Parathyroid adenoma (tissue), 2 donors: ENCODE results near the gene POLG2.
A peak's percentile ranks its signal among the peaks of the same experiment; 100 is the strongest.

Source experiments
- H2AFZ ChIP-seq: fragments of 300-600 bp; sonication (generic); one replicate; pipeline ENCODE4 v1.7.0; 2017; ENCODE audit warnings: antibody characterized with exemption, mild to moderate bottlenecking
- H3K27ac ChIP-seq: fragments of 300-600 bp; sonication (generic); one replicate; pipeline ENCODE4 v1.7.0; 2017
- H3K27me3 ChIP-seq: fragments of 300-600 bp; sonication (generic); one replicate; pipeline ENCODE4 v1.7.0; 2017; ENCODE audit warnings: low read length; ENCODE audit not compliant: control insufficient read depth, insufficient read depth
- H3K36me3 ChIP-seq: fragments of 300-600 bp; sonication (generic); one replicate; pipeline ENCODE4 v1.7.0; 2017; ENCODE audit warnings: low read length; ENCODE audit not compliant: control insufficient read depth, insufficient read depth
- H3K4me1 ChIP-seq: fragments of 300-600 bp; sonication (generic); one replicate; pipeline ENCODE4 v1.7.0; 2017; ENCODE audit warnings: control low read depth
- H3K4me2 ChIP-seq: fragments of 300-600 bp; sonication (generic); one replicate; pipeline ENCODE4 v1.7.0; 2017; ENCODE audit warnings: low read length
- H3K4me3 ChIP-seq: fragments of 300-600 bp; sonication (generic); one replicate; pipeline ENCODE4 v1.7.0; 2017; ENCODE audit warnings: low read depth, low read length
- H3K79me2 ChIP-seq: fragments of 300-600 bp; sonication (generic); one replicate; pipeline ENCODE4 v1.7.0; 2017; ENCODE audit warnings: control low read depth
- H3K9ac ChIP-seq: fragments of 300-600 bp; sonication (generic); one replicate; pipeline ENCODE4 v1.7.0; 2017; ENCODE audit warnings: mild to moderate bottlenecking
- H3K9me3 ChIP-seq: fragments of 300-600 bp; sonication (generic); one replicate; pipeline ENCODE4 v1.7.0; 2017; ENCODE audit warnings: low read length; ENCODE audit not compliant: control insufficient read depth
- TF ChIP-seq, protein P1 (sequence below): fragments of 300-600 bp; sonication (generic); IDR thresholded peaks from one replicate; pipeline ENCODE4 v1.7.0; 2017; ENCODE audit warnings: antibody characterized with exemption, mild to moderate bottlenecking
- donor health status: primary hyperparathyroidism.

The POLG2 gene

DNA sequence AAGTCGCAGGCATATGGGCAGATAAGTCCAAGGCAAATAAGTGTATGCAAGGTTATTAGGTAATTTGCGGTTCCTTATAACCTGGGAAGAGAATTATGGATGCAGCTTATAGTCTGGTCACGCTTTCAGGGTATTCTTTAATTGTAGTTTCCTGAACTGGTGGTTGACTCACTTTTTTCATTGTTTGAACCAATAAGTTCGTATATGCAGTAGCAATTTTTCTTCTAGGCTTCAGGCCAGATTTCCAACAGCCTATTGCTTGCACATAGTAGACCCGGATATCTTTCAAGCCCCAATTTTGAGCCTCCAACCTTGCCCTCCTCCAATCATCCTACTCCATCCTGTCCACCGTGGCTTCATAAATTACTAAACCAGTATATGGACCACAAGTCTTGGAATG is 22.7 kb upstream of the POLG2 start:
- Histone ChIP-seq H3K4me2 (no peak overlapping the region), H3K9me3 (no peaks in the 10 kb centered on the region), H3K4me1 (no peaks in the 10 kb centered on the region), H3K9ac (no peak overlapping the region), H3K36me3 (no peaks in the 10 kb centered on the region), H3K27me3 (no peaks in the 10 kb centered on the region), H3K4me3 (no peak overlapping the region), H2AFZ (no peak overlapping the region), H3K79me2 (peaks cover 21% of the 10 kb centered on the region), H3K27ac (no peak overlapping the region)
- TF ChIP-seq, protein P1, sequence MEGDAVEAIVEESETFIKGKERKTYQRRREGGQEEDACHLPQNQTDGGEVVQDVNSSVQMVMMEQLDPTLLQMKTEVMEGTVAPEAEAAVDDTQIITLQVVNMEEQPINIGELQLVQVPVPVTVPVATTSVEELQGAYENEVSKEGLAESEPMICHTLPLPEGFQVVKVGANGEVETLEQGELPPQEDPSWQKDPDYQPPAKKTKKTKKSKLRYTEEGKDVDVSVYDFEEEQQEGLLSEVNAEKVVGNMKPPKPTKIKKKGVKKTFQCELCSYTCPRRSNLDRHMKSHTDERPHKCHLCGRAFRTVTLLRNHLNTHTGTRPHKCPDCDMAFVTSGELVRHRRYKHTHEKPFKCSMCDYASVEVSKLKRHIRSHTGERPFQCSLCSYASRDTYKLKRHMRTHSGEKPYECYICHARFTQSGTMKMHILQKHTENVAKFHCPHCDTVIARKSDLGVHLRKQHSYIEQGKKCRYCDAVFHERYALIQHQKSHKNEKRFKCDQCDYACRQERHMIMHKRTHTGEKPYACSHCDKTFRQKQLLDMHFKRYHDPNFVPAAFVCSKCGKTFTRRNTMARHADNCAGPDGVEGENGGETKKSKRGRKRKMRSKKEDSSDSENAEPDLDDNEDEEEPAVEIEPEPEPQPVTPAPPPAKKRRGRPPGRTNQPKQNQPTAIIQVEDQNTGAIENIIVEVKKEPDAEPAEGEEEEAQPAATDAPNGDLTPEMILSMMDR = no peak

DNA sequence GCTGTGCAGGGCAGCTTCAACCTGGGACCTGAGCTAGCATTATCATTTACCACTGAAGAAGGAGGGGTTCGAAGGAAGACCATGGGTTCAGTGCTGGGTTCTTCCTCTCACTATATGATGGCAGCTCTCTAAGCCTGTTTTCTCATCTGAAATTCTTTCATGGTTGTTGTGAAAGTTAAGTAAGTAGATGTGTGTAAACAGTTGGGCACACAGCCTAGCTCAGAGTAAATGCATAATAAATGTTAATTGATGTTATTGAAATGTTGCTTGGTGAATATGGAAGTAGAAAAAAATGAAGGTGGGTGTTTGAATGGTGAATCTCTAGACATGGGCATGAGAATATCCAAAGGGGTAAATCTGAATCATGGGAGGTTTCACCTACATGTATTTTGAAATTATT is 19.0 kb upstream of the POLG2 start:
- Histone ChIP-seq H3K9ac (no peak overlapping the region), H3K9me3 (no peaks in the 10 kb centered on the region), H3K27me3 (no peaks in the 10 kb centered on the region), H3K4me1 (no peaks in the 10 kb centered on the region), H2AFZ (no peak overlapping the region), H3K4me3 (no peak overlapping the region), H3K36me3 (no peaks in the 10 kb centered on the region), H3K4me2 (no peak overlapping the region), H3K27ac (no peak overlapping the region), H3K79me2 (peaks cover 25% of the 10 kb centered on the region)
- TF ChIP-seq, protein P1 = no peak

DNA sequence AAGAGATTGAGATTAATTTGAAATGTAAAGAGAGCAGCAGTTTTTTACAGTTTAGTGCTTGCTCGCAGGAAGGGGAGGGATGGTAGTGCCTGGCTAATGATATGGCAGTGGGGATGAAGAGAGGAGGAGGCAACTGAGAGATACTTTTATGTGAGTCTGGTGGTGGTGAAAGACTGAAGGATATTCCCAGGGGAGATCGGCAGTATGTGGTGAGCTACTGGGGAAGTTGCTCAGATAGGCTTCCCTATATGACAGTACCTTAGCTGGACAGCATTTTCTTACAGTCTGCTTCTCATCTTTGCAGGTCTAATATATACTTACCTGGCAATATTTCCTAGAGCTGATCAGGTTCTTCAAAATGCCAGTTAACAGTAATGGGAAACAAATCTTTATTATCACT is 18.6 kb upstream of the POLG2 start:
- no peak overlapping the region for H3K9ac ChIP-seq
- H3K4me1 ChIP-seq = no peaks in the 10 kb centered on the region
- peaks cover 27% of the 10 kb centered on the region for H3K79me2 ChIP-seq
- no peak overlapping the region for H2AFZ ChIP-seq
- H3K27me3 ChIP-seq = no peaks in the 10 kb centered on the region
- H3K9me3 ChIP-seq = no peaks in the 10 kb centered on the region
- TF ChIP-seq, protein P1 = no peak
- H3K36me3 ChIP-seq = no peaks in the 10 kb centered on the region
- no peak overlapping the region for H3K4me3 ChIP-seq
- H3K4me2 ChIP-seq = no peak overlapping the region
- H3K27ac ChIP-seq = no peak overlapping the region

DNA sequence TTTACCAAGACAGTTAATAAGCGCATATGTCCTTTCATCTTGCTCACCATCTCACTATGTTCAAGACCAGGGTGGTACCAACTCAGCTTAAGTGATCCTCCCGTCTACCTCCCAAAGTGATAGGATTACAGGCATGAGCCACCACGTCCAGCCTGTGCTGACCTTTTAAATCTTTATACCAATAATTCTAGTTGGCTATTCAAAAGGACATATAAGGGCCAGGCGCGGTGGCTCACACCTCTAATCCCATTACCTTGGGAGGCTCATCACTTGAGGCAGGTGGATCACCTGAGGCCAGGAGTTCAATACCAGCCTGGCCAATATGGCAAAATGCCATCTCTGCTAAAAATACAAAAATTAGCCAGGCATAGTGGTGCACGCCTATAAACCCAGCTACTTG is 12.3 kb upstream of the POLG2 start:
- H3K27ac ChIP-seq = no peak overlapping the region
- H3K9ac ChIP-seq = no peak overlapping the region
- no peaks in the 10 kb centered on the region for H3K36me3 ChIP-seq
- no peaks in the 10 kb centered on the region for H3K27me3 ChIP-seq
- H3K9me3 ChIP-seq = no peaks in the 10 kb centered on the region
- no peak overlapping the region for H3K4me2 ChIP-seq
- peaks cover 6% of the 10 kb centered on the region for H3K4me1 ChIP-seq
- H3K79me2 ChIP-seq = peaks cover 51% of the 10 kb centered on the region
- no peak overlapping the region for H3K4me3 ChIP-seq
- TF ChIP-seq, protein P1 = no peak
- no peak overlapping the region for H2AFZ ChIP-seq

DNA sequence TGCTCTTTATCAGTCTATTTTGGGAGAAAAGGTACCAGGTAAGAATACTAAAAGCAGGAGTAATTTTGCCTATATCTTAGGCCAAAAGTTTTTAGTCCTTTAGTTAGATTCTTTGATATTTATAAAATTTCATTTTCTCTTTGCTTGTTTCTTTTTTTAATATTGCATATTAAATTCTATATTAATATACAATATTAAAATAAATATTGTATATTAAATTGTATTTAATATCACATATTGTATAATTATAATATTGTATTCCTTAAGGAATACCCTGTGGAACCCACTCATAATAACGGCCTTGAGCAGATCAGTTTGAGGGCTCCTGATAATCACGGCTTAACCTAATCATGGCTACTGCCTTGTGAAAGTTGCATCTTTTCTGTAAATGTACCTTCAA is 11.8 kb upstream of the POLG2 start:
- H3K4me3 ChIP-seq = peak overlapping the region; percentile 100
- TF ChIP-seq, protein P1 = no peak
- H3K27me3 ChIP-seq = no peaks in the 10 kb centered on the region
- no peak overlapping the region for H3K9ac ChIP-seq
- no peak overlapping the region for H3K27ac ChIP-seq
- H3K79me2 ChIP-seq = peaks cover 55% of the 10 kb centered on the region
- H2AFZ ChIP-seq = no peak overlapping the region
- no peak overlapping the region for H3K4me2 ChIP-seq
- H3K4me1 ChIP-seq = peaks cover 11% of the 10 kb centered on the region
- H3K36me3 ChIP-seq = no peaks in the 10 kb centered on the region
- H3K9me3 ChIP-seq = no peaks in the 10 kb centered on the region
